Activated effector memory CD4-positive, alpha-beta T cell treated with anti-CD3 and anti-CD28 coated beads, Interleukin-2, amount 50 U/mL, for 16 hours (primary cell): ENCODE results near the gene NGFR.
"Not testable (repeated sequence)": the region's sequence is repeated elsewhere in the genome, so short reads cannot be mapped to it uniquely, and the experiment has no call there.

Experiments used
- DNase-seq: peaks from one replicate; pipeline ENCODE4 v3.0.0-alpha.2; 2020

NGFR gene

GRCh38 chr17:49547566-49547965, 52.5 kb downstream of the NGFR start:
- DNase-seq: no peak

DNA sequence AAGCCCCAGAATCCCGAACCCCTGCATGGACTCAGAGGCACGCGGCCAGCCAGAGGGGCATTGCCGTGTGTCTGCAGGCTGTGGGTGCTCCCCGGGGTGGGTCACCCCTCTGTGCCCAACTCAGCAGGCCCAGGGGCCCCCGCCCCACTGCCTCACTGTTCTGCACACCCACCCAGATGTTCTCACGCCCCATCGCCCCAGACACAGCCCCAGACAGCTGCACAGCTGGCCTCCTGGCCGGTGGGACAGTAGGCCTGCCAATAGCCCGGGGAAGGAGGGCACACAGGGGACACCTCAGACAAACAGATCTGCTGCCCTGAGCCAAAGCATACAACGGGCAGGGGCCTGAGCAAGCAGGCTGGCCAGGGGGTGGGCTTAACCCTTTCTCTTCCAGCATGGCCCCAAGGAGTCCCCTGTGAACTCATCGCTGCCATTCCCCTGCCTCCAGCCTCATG, 53.0 kb downstream of the NGFR start:
- DNase-seq: no peak

- no peak for DNase-seq
Measured at GRCh38 chr17:49548506-49549310, 53.6 kb downstream of the NGFR start.

GRCh38 chr17:49549311-49549605, 54.2 kb downstream of the NGFR start:
- no peak for DNase-seq

DNA sequence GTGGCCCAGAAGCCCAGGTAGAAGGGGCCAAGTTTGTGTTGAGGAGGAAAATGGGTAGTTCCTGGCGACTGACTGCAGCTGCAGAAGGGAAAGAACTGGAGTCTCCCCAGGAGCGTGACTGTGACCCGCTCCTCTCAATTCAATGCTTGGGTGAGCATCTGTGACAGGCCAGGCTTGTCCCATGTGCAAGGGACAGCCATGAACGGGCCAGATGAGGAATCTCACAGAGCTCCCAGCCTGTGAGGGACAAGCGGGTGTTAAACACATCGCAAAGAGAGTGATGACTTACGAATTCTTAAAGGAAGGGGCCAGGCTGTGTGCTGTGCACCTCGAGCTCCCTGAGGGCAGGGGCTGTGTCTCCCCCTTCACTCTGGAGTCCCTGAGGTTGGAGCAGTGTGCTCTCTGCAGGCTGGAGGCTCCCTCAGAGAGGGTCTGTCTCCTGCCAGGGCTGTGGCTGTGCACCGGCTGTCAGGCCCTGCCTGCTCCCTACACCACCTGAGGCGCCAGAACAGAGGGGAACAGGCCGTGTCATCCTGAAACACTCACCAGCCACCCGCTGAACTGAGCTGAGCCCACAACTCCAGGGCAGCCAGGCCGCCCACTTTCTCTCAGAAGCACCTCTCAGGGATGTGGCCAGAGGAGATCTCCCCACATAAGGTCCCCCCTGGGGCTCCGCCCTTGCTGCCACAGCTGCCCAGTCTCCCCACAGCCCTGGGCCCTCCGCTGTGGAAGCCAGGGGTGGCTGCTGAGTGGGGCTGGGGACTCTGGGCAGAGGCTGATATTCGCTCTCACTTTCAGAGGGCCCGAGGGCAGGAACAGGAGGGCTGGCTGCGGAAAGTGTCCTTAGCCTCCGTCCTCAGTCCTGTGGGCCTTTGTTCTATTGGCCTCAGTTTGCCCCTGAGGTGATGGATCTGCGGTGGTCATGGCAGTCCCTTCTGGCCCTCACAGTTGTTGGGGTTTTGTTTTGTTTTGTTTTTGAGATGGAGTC, 54.9 kb downstream of the NGFR start:
- no peak for DNase-seq

GRCh38 chr17:49550764-49551163, 55.7 kb downstream of the NGFR start:
- not testable (repeated sequence) for DNase-seq

DNA sequence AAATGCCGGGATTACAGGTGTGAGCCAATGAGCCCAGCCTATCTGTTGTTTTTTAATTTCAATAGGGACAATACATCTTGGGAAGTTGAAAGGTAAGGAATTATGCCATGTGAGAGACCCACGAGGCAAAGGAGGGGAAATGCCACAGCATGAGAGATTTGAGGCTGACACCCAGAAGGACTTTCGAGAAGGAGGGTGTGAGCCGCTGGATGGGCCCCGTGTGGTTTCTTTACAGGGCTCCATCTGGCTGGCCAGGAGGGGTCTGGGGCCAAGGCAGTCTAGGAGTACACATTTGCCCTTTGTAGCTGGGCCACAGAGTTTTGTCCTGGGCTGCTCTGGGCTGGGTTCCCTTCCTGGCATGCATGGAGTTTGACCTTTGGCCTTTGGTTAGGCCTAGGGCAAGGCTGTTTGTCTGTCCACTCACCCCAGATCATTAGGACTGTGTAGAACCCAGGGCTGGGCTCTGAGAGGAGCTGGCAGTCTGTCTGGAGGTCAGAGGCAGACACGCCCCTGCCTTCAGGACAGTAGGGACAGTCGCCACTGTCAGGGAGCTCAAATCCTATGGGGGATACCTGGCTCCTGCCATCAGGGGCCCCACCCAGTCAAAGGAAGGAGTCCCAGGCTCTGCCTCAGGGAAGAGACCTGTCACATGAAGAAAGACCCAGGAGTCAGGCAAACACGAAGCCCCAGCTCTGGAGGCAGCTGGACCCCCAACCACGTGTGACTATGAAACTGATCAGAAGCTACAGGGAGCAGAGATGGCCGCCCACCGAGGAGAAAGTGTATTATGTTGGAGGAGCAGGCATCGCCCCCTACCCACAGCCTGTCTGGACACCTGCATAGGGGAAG, 56.4 kb downstream of the NGFR start:
- DNase-seq: no peak

GRCh38 chr17:49552070-49552751, 57.1 kb downstream of the NGFR start:
- no peak for DNase-seq

- DNase-seq: no peak
Measured at GRCh38 chr17:49553676-49554335, 58.7 kb downstream of the NGFR start.

GRCh38 chr17:49554694-49555494, 59.8 kb downstream of the NGFR start:
- peak; percentile 56 for DNase-seq

DNA sequence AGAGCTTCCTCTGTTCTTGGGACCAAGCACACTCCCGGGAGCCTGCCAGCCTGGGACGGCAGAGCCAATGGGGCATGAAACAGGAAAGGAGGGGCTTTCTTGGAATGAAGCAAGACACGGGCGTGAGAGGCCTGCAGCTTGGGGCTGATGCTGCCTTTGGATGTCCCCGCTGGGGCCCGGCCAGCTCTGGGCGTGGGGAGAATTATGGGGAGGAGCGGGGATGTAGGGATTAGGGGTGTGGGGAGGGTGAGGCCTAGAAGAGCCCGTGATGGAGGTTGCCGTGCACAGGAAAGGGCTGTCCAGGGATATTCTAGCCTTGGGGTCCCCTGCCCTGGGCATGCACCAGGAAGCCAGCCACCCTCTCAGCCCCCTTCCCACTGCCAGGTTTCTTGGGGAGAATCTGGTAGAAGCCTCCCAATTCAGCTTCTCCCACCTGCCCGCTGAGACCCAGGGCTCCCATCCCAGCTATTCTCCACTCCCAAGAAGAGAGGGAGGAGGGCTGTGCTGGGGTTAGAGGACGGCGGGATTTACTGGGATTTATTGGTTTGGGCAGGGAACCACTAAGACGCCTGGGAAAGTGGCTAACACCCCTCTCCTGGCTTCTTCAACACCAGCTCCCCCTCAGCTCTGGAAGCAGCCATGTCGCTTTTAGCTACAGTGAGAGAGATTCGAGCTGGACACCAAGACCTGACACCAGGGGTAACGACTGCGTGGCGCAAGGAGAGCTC, 60.6 kb downstream of the NGFR start:
- peak; percentile 50 for DNase-seq

DNA sequence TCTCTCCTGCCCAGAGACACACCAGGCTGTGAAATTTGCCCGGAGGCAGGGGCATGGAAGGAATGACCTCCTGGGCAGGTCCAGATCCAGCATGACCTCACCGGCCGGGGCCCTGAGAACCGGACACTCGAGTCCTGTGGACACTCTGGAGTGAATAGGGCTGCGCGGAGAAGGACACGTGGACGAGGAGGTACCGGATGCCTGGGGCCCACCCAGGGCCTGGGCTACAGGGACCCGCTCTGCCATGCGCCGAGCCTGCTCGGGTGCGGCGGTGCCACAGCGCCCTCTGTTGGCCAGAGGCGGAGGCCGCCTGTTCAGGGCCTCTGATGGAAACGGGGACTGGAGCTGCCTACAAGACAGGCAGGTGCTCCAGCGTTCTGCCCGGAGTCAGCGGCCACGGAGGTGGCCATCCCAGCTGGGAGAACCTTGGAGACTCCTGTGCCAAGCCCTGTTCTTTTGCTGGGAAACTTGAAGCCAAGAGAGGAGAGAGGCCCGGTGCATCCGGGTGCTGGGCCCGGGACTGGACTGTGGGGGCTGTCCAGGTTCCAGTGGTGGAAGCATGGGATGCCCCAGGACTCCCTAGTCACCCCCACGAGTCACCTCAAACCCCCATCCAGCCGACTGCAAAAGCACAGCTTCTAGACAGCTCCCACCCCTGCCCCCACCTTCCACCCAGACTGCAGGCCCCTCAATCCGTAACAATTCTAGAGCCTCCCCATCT, 61.3 kb downstream of the NGFR start:
- DNase-seq: peak; percentile 93

GRCh38 chr17:49557312-49558024, 62.4 kb downstream of the NGFR start:
- peak; percentile 71 for DNase-seq
